ENCODE measurements around the gene DCBLD1. TPM values are rescaled to one million over a fixed set of nuclear protein-coding genes. Genes with fewer than 3 reads are reported as not detected.

DCBLD1 gene
- total RNA-seq, 1 experiment from 2014 or later, result 10.1 TPM

- in situ Hi-C loops (cut with HindIII; ENCODE audit: low pct_unique_long_range_greater_than_20kb, low sequenced_read_pairs), result no loop called here
Observed at GRCh38 chr6:117568247-117568646, 85.8 kb downstream of the DCBLD1 start.

GRCh38 chr6:117568831-117569410 lies 86.4 kb downstream of the DCBLD1 start:
- no peak for DNase-seq (ENCODE audit: low read depth, low spot score)
- in situ Hi-C loops (cut with HindIII; ENCODE audit: low pct_unique_long_range_greater_than_20kb, low sequenced_read_pairs), result no loop called here

More at GRCh38 chr6:117568247-117568646, 85.8 kb downstream of the DCBLD1 start:
- DNase-seq (ENCODE audit: low read depth, low spot score), result no peak

- DNase-seq (ENCODE audit: low read depth, low spot score), result no peak
- in situ Hi-C loops (cut with HindIII; ENCODE audit: low pct_unique_long_range_greater_than_20kb, low sequenced_read_pairs), result no loop called here
Observed at GRCh38 chr6:117573006-117573680, 90.7 kb downstream of the DCBLD1 start.

GRCh38 chr6:117574198-117574597 lies 91.7 kb downstream of the DCBLD1 start:
- in situ Hi-C loops (cut with HindIII; ENCODE audit: low pct_unique_long_range_greater_than_20kb, low sequenced_read_pairs), result no loop called here
- no peak for DNase-seq (ENCODE audit: low read depth, low spot score)

DNA sequence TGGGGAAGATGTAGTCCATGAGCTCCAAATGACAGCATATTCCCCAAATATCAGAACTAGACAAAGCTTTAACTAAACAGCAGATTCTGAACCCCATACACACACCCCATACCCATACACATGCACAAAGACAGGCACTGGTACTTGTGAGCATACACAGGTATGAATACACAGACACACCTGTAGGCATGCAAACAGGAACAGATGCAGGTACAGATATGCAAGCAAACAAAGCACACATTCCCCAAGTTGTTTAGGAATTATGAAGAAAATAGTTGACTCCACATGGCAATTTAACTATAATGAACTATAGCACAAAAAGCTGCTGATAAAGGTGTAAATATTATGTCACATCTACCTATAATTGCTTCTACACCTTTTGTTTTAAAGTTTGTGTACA lies 103.2 kb downstream of the DCBLD1 start:
- in situ Hi-C loops (cut with HindIII; ENCODE audit: low pct_unique_long_range_greater_than_20kb, low sequenced_read_pairs), result no loop called here
- DNase-seq (ENCODE audit: low read depth, low spot score), result no peak

- DNase-seq (ENCODE audit: low read depth, low spot score), result no peak
- in situ Hi-C loops (cut with HindIII; ENCODE audit: low pct_unique_long_range_greater_than_20kb, low sequenced_read_pairs), result no loop called here
Observed at GRCh38 chr6:117590447-117590846, 108.0 kb downstream of the DCBLD1 start.

DNA sequence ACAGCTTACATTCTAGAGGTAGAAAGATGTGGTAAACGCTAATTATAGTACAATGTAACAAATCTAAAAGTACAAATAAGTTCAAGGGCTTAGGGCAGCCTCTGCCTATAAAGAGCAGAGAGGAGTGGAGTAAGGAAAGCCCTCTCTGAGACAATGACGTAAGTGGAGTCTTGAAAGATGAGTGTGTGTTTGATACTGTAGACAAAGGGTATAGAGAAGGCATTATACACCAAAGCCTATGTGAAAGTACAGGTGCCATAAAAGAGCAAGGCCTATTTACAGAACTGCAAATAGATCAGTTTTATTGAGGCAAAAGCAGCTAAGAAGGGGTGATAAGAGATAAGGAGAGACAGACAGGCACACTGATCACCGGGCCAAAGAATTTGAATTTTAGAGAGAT lies 108.9 kb downstream of the DCBLD1 start:
- in situ Hi-C loops (cut with HindIII; ENCODE audit: low pct_unique_long_range_greater_than_20kb, low sequenced_read_pairs), result no loop called here
- DNase-seq (ENCODE audit: low read depth, low spot score), result no peak

GRCh38 chr6:117592983-117593759 lies 110.7 kb downstream of the DCBLD1 start:
- in situ Hi-C loops (cut with HindIII; ENCODE audit: low pct_unique_long_range_greater_than_20kb, low sequenced_read_pairs), result no loop called here
- DNase-seq (ENCODE audit: low read depth, low spot score), result no peak

DNA sequence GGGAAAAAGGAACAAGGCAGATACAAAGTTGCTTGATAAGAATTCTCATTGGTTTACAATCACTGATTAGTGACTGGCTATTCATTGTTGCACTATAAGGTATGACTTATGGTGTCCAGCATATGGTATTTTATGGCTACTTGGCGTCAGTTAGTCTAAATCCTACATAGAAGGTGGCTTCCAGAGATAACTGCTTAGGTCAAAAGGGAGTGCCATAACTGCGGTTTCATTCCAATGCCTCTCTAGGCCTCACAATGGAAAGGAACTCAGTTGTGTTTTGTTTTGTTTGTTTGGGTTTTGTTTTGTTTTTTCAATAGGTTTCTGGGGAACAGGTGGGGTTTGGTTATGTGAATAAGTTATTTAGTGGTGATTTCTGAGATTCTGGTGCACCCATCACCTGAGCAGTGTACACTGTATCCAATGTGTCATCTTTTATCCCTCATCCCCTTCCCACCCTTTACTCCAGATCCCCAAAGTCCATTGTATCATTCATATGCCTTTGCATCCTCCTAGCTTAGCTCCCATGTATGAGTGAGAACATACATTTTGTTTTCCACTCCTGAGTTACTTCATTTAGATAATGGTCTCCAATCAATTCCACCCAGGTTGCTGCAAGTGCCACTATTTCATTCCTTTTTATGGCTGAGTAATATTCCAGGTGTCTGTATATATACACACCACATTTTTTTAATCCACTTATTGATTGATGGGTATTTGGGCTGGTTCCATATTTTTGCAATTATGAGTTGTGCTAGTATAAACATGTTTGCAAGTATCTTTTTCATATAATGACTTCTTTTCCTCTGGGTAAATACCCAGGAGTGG lies 112.8 kb downstream of the DCBLD1 start:
- no peak for DNase-seq (ENCODE audit: low read depth, low spot score)
- in situ Hi-C loops (cut with HindIII; ENCODE audit: low pct_unique_long_range_greater_than_20kb, low sequenced_read_pairs), result no loop called here

DNA sequence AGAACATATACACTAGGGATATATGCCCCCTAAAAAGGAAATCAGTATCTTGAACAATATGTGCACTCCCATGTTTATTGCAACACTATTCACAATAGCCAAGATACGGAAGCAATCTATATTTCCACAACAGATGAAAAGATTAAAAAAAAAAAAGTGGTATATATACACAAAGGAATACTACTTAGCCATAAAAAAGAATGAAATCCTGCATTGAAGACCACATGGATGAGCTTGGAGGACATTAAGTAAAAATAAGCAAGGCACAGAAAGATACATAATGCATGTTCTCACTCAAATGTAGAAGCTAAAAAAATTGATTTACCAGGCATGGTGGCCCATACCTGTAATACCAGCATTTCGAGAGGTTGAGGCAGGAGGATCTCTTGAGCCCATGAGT lies 115.3 kb downstream of the DCBLD1 start:
- no peak for DNase-seq (ENCODE audit: low read depth, low spot score)
- in situ Hi-C loops (cut with HindIII; ENCODE audit: low pct_unique_long_range_greater_than_20kb, low sequenced_read_pairs), result no loop called here

Small RNAs within 50 kb of the gene (small RNA-seq; reads per million reads assigned to genes)
- 0 reads per million in 2 experiments for gene RNU6-253P

Other genes with a start within 250 kb of the DCBLD1 start
- not detected in 2 replicates for gene VGLL2, start 217.1 kb upstream of the DCBLD1 start, total RNA-seq (2014; rRNA removed; shearing (Covaris generic))
- not detected in 2 replicates for gene ROS1, start 56.7 kb upstream of the DCBLD1 start, total RNA-seq (2014; rRNA removed; shearing (Covaris generic))
- gene GOPC, start 119.8 kb downstream of the DCBLD1 start, total RNA-seq (2014; rRNA removed; shearing (Covaris generic)), result 21.5 and 21.6 TPM in 2 replicates
- 11.9 and 14.9 TPM in 2 replicates for gene NUS1, start 192.8 kb downstream of the DCBLD1 start, total RNA-seq (2014; rRNA removed; shearing (Covaris generic))

Data from SK-MEL-5 (cell line).